Hepatocyte (in vitro differentiated cells): Measurements from ENCODE around the gene DNM3. TPM values are rescaled to one million over a fixed set of nuclear protein-coding genes. Genes with fewer than 3 reads are reported as not detected.
"Not testable (repeated sequence)": the region's sequence is repeated elsewhere in the genome, so short reads cannot be mapped to it uniquely, and the experiment has no call there.

ENCODE experiments used
- DNase-seq: peaks from one replicate; pipeline ENCODE4 v3.0.0-alpha.2; 2016; ENCODE audit warnings: low spot score
- H2AFZ ChIP-seq: fragments of 200-600 bp; sonication (generic); 2 replicates; pipeline ENCODE4 v1.6.0; 2016; ENCODE audit warnings: antibody characterized with exemption, mild to moderate bottlenecking
- H3K27ac ChIP-seq: fragments of 200-600 bp; sonication (generic); 2 replicates; pipeline ENCODE4 v1.5.1; 2016; ENCODE audit warnings: mild to moderate bottlenecking
- H3K27me3 ChIP-seq: fragments of 200-600 bp; sonication (generic); 2 replicates; pipeline ENCODE4 v1.6.1; 2016
- H3K36me3 ChIP-seq: fragments of 200-600 bp; sonication (generic); replicated peaks from 2 replicates; pipeline ENCODE4 v1.5.1; 2016; ENCODE audit warnings: low read depth; ENCODE audit not compliant: insufficient read depth
- H3K4me1 ChIP-seq: fragments of 200-600 bp; sonication (generic); 2 replicates; pipeline ENCODE4 v1.5.1; 2016; ENCODE audit warnings: mild to moderate bottlenecking, moderate library complexity; ENCODE audit not compliant: insufficient read depth
- H3K4me2 ChIP-seq: fragments of 200-600 bp; sonication (generic); 2 replicates; pipeline ENCODE4 v1.6.0; 2016
- H3K4me3 ChIP-seq: fragments of 200-600 bp; sonication (generic); 2 replicates; pipeline ENCODE4 v1.5.1; 2016; ENCODE audit warnings: mild to moderate bottlenecking
- H3K79me2 ChIP-seq: fragments of 200-600 bp; sonication (generic); 2 replicates; pipeline ENCODE4 v1.6.0; 2017; ENCODE audit warnings: mild to moderate bottlenecking
- H3K9me2 ChIP-seq: fragments of 200-600 bp; sonication (generic); replicated peaks from 2 replicates; pipeline ENCODE4 v1.6.0; 2017; ENCODE audit warnings: mild to moderate bottlenecking; ENCODE audit not compliant: insufficient read depth
- H3K9me3 ChIP-seq: fragments of 200-600 bp; sonication (generic); 2 replicates; pipeline ENCODE4 v1.5.1; 2016; ENCODE audit warnings: low read depth, mild to moderate bottlenecking
- H4K20me1 ChIP-seq: fragments of 200-600 bp; sonication (generic); 2 replicates; pipeline ENCODE4 v1.6.0; 2016; ENCODE audit warnings: mild to moderate bottlenecking; ENCODE audit not compliant: insufficient read depth, poor library complexity, severe bottlenecking
- EZH2 ChIP-seq: fragments of 200-600 bp; sonication (generic); IDR thresholded peaks from 2 replicates; pipeline ENCODE4 v1.6.1; 2016; ENCODE audit warnings: antibody characterized with exemption, mild to moderate bottlenecking, borderline replicate concordance
- EZH2phosphoT487 ChIP-seq: fragments of 200-600 bp; sonication (generic); IDR thresholded peaks from one replicate; pipeline ENCODE4 v1.6.1; 2018; ENCODE audit warnings: antibody characterized with exemption, mild to moderate bottlenecking, low read depth, moderate library complexity; ENCODE audit not compliant: unreplicated experiment, severe bottlenecking
- WGBS: methylation state at CpG from one replicate; pipeline ENCODE4 v1.1.6; 2016; ENCODE audit warnings: low lambda C conversion rate; ENCODE audit errors: missing lambda C conversion rate; 5-methylcytosine and 5-hydroxymethylcytosine counted together
- polyA plus RNA-seq: library from polyadenylated mRNA; unstranded; fragments of >200 nt; fragmentation: Nextera tagmentation; extraction: Ambion mirVana; gene quantifications from 2 replicates; pipeline ENCODE4 v1.2.1, GENCODE V29; 2016
- total RNA-seq: library from RNA; depleted of rRNA; stranded (reverse); fragments of >200 nt; gene quantifications from 2 replicates; pipeline ENCODE4 v1.2.3, GENCODE V29; 2014
- TF ChIP-seq, protein P1 (sequence below): fragments of 200-600 bp; sonication (generic); IDR thresholded peaks from 2 replicates; pipeline ENCODE4 v1.5.1; 2016; ENCODE audit warnings: antibody characterized with exemption, mild to moderate bottlenecking; ENCODE audit not compliant: poor library complexity

The DNM3 gene
- total and polyA plus RNA-seq, 2 experiments from 2014 or later = 1.5 TPM; not detected in 1

DNA sequence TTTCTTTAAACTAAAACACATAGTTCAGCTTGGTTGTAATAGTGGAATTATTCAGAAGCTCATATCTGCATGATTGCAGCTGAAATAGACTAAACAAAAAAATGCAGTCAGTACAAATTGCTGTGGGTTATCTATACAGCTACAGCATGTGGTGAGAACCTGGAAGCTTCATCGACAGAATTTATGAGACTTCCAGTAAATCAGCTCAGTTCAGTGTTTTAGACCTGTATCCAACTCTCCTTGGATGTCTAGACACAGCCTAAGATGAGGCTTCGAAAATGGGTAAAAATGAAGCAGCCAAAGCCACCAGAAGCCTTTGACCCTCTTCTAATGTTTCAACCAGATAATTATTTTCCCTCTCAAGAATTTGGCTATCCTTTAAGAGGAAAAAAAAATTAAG, 452.1 kb downstream of the DNM3 start:
- no peak overlapping the region for H3K4me3 ChIP-seq

DNA sequence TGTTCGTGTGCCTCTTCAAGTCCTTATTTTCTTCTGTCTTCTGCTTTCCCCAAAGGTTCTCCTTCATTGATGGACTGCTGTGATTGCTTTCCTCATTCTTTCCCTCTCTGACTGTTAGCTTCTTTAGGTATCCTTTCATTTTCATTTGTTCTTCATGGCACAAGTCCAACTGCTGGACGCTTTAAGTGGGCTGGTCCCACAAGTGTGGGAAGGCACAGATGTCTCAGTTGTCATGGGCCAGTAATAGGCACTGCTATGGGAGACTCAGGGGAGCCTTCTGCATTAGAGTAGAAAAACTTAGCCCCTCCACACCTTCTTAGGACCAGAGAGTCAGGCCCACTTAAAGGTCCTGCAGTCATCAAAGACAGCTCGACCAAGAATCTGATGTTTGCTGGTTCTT, 456.8 kb downstream of the DNM3 start:
- no peaks in the 10 kb centered on the region for H3K79me2 ChIP-seq
- H4K20me1 ChIP-seq = no peaks in the 10 kb centered on the region
- no peak for DNase-seq
- no peaks in the 10 kb centered on the region for H3K9me3 ChIP-seq
- H3K27ac ChIP-seq = no peak overlapping the region
- no peaks in the 10 kb centered on the region for H3K36me3 ChIP-seq
- H3K27me3 ChIP-seq = no peaks in the 10 kb centered on the region
- H3K4me2 ChIP-seq = no peak overlapping the region
- no peak overlapping the region for H3K4me3 ChIP-seq
- WGBS = 89% methylated on average over 3 of the region's 3 CpGs
- no peak for TF ChIP-seq EZH2
- TF ChIP-seq, protein P1, sequence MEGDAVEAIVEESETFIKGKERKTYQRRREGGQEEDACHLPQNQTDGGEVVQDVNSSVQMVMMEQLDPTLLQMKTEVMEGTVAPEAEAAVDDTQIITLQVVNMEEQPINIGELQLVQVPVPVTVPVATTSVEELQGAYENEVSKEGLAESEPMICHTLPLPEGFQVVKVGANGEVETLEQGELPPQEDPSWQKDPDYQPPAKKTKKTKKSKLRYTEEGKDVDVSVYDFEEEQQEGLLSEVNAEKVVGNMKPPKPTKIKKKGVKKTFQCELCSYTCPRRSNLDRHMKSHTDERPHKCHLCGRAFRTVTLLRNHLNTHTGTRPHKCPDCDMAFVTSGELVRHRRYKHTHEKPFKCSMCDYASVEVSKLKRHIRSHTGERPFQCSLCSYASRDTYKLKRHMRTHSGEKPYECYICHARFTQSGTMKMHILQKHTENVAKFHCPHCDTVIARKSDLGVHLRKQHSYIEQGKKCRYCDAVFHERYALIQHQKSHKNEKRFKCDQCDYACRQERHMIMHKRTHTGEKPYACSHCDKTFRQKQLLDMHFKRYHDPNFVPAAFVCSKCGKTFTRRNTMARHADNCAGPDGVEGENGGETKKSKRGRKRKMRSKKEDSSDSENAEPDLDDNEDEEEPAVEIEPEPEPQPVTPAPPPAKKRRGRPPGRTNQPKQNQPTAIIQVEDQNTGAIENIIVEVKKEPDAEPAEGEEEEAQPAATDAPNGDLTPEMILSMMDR = no peak
- TF ChIP-seq EZH2phosphoT487 = no peak
- no peaks in the 10 kb centered on the region for H3K9me2 ChIP-seq
- H2AFZ ChIP-seq = no peak overlapping the region
- H3K4me1 ChIP-seq = no peaks in the 10 kb centered on the region

More for the DNA sequence above, 452.1 kb downstream of the DNM3 start:
- Histone ChIP-seq H3K27me3 (no peaks in the 10 kb centered on the region), H3K4me2 (no peak overlapping the region), H3K27ac (peak overlapping the region; percentile 45), H4K20me1 (no peaks in the 10 kb centered on the region), H3K36me3 (no peaks in the 10 kb centered on the region), H3K9me3 (no peaks in the 10 kb centered on the region), H2AFZ (no peak overlapping the region), H3K4me1 (no peaks in the 10 kb centered on the region), H3K9me2 (no peaks in the 10 kb centered on the region), H3K79me2 (no peaks in the 10 kb centered on the region)
- DNase-seq = no peak
- 61% methylated on average over 2 of the region's 2 CpGs for WGBS
- no peak for TF ChIP-seq EZH2phosphoT487
- TF ChIP-seq, protein P1 = no peak

DNA sequence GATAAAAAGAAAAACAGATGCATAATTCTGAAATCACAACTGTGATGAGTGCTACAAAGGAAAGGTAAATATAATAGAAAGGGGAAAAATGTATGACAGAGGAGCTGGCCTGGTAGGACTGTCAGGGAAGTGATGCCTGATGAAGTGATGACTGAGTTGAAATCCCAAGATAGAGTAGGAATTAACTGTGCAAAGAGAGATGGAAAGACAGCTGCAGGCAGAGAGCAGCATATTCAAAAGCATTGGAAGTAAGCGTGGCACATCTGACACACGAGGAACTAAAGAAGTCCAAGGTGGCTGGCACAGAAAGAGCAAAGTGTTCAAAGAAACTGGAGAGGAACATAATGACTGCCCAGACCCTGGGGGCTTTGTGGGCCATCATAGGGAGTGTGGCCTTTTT, 457.6 kb downstream of the DNM3 start:
- Histone ChIP-seq H3K4me1 (no peaks in the 10 kb centered on the region), H3K4me3 (no peak overlapping the region), H3K36me3 (no peaks in the 10 kb centered on the region), H3K27ac (no peak overlapping the region), H3K4me2 (no peak overlapping the region), H2AFZ (no peak overlapping the region), H3K27me3 (no peaks in the 10 kb centered on the region), H4K20me1 (no peaks in the 10 kb centered on the region), H3K79me2 (no peaks in the 10 kb centered on the region), H3K9me3 (no peaks in the 10 kb centered on the region), H3K9me2 (no peaks in the 10 kb centered on the region)
- 84% methylated on average over 2 of the region's 2 CpGs for WGBS
- no peak for DNase-seq
- TF ChIP-seq EZH2phosphoT487 (no peak), EZH2 (no peak)
- TF ChIP-seq, protein P1 = no peak

DNA sequence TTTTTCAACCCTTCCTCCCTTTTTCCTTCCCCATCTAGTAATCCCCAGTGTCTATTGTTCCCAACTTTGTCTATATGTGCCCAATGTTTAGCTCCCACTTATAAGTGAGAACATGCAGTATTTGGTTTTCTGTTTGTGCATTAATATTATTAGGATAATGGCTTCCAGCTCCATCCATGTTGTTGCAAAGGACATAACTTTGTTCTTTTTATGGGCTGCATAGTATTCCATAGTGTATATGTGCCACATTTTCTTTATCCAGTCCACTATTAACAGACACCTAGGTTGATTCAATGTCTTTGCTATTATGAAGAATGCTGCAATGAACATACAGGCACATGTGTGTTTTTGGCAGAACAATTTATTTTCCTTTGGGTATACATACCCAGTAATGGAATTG, 458.2 kb downstream of the DNM3 start:
- H4K20me1 ChIP-seq = no peaks in the 10 kb centered on the region
- H3K9me3 ChIP-seq = no peaks in the 10 kb centered on the region
- TF ChIP-seq EZH2phosphoT487 (no peak), EZH2 (no peak)
- TF ChIP-seq, protein P1 = no peak
- H3K36me3 ChIP-seq = no peaks in the 10 kb centered on the region
- no peaks in the 10 kb centered on the region for H3K27me3 ChIP-seq
- no peaks in the 10 kb centered on the region for H3K79me2 ChIP-seq
- H3K4me1 ChIP-seq = no peaks in the 10 kb centered on the region
- H3K9me2 ChIP-seq = no peaks in the 10 kb centered on the region
- H3K4me3 ChIP-seq = no peak overlapping the region
- no peak overlapping the region for H3K27ac ChIP-seq
- DNase-seq = no peak
- no peak overlapping the region for H2AFZ ChIP-seq
- H3K4me2 ChIP-seq = no peak overlapping the region

DNA sequence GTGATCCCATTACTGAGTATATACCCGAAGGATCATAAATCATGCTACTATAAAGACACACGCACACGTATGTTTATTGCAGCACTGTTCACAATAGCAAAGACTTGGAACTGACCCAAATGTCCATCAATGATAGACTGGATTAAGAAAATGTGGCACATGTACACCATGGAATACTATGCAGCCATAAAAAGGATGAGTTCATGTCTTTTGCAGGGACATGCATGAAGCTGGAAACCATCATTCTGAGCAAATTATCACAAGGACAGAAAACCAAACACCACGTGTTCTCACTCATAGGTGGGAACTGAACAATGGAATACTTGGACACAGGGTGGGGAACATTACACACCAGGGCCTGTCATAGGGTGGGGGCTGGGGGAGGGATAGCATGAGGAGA, 466.2 kb downstream of the DNM3 start:
- not testable (repeated sequence) for H4K20me1 ChIP-seq, H3K9me3 ChIP-seq, H2AFZ ChIP-seq, H3K4me1 ChIP-seq, DNase-seq, H3K27ac ChIP-seq, H3K4me3 ChIP-seq, H3K36me3 ChIP-seq, H3K9me2 ChIP-seq, H3K79me2 ChIP-seq, H3K27me3 ChIP-seq, H3K4me2 ChIP-seq
- 98% methylated on average over 4 of the region's 4 CpGs for WGBS
